SK-N-SH treated with all-trans-retinoic acid at 6 μM for 48 hours (cell line): Measurements from ENCODE around the gene ARGLU1.

Experiments used
- RARB ChIP-seq: fragments of 250-450 bp; sonication (Bioruptor Pico); IDR thresholded peaks from 2 replicates; pipeline ENCODE4 v1.8.0; 2021; ENCODE audit warnings: mild to moderate bottlenecking, moderate library complexity
- TSHZ2 ChIP-seq: fragments of 250-450 bp; sonication (Bioruptor Pico); IDR thresholded peaks from 2 replicates; pipeline ENCODE4 v1.5.0; 2020; ENCODE audit warnings: mild to moderate bottlenecking, moderate library complexity
- ZNF565 ChIP-seq: fragments of 450-650 bp; formaldehyde crosslinking; conservative IDR thresholded peaks from 2 replicates; pipeline ENCODE4 v1.5.0; 2020; ENCODE audit warnings: low read depth, mild to moderate bottlenecking, moderate library complexity
- TF ChIP-seq, protein P1 (sequence below): fragments of 250-450 bp; sonication (Bioruptor Pico); IDR thresholded peaks from 2 replicates; pipeline ENCODE4 v1.8.0; 2020; ENCODE audit warnings: mild to moderate bottlenecking, moderate library complexity, borderline replicate concordance
- TF ChIP-seq, protein P2 (sequence below): fragments of 250-450 bp; sonication (Bioruptor Pico); IDR thresholded peaks from 2 replicates; pipeline ENCODE4 v1.8.0; 2021; ENCODE audit warnings: low read depth, mild to moderate bottlenecking, moderate library complexity, borderline replicate concordance
- TF ChIP-seq, protein P3 (sequence below): fragments of 250-450 bp; sonication (Bioruptor Pico); IDR thresholded peaks from 2 replicates; pipeline ENCODE4 v1.5.1; 2020; ENCODE audit warnings: low read depth, mild to moderate bottlenecking, moderate library complexity

DNA sequence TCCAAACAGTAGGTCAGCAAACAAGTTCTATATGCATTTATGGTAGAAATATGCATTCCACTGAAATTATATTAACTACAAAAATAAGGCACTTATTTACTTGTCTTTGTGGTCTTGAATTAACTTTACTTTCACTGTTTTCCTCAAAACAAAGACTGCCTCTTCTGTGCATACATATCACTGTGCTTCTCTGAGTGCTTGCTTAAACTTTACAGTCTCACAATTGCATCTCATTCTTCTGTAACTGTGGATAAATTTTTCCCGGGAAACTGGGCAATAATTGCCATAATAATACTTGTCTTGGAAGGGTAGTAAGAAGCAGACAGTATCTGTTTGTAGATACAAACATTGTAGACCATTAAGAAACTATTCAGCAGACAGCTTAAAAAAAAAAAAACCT, 70.9 kb downstream of the ARGLU1 start:
- TF ChIP-seq RARB (CRISPR knock-in tag) (no peak), TSHZ2 (CRISPR knock-in tag) (no peak), ZNF565 (CRISPR knock-in tag) (no peak)
- TF ChIP-seq, protein P1, sequence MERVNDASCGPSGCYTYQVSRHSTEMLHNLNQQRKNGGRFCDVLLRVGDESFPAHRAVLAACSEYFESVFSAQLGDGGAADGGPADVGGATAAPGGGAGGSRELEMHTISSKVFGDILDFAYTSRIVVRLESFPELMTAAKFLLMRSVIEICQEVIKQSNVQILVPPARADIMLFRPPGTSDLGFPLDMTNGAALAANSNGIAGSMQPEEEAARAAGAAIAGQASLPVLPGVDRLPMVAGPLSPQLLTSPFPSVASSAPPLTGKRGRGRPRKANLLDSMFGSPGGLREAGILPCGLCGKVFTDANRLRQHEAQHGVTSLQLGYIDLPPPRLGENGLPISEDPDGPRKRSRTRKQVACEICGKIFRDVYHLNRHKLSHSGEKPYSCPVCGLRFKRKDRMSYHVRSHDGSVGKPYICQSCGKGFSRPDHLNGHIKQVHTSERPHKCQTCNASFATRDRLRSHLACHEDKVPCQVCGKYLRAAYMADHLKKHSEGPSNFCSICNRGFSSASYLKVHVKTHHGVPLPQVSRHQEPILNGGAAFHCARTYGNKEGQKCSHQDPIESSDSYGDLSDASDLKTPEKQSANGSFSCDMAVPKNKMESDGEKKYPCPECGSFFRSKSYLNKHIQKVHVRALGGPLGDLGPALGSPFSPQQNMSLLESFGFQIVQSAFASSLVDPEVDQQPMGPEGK: no peak
- TF ChIP-seq, protein P2, sequence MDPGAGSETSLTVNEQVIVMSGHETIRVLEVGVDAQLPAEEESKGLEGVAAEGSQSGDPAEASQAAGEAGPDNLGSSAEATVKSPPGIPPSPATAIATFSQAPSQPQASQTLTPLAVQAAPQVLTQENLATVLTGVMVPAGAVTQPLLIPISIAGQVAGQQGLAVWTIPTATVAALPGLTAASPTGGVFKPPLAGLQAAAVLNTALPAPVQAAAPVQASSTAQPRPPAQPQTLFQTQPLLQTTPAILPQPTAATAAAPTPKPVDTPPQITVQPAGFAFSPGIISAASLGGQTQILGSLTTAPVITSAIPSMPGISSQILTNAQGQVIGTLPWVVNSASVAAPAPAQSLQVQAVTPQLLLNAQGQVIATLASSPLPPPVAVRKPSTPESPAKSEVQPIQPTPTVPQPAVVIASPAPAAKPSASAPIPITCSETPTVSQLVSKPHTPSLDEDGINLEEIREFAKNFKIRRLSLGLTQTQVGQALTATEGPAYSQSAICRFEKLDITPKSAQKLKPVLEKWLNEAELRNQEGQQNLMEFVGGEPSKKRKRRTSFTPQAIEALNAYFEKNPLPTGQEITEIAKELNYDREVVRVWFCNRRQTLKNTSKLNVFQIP (CRISPR knock-in tag): no peak
- TF ChIP-seq, protein P3, sequence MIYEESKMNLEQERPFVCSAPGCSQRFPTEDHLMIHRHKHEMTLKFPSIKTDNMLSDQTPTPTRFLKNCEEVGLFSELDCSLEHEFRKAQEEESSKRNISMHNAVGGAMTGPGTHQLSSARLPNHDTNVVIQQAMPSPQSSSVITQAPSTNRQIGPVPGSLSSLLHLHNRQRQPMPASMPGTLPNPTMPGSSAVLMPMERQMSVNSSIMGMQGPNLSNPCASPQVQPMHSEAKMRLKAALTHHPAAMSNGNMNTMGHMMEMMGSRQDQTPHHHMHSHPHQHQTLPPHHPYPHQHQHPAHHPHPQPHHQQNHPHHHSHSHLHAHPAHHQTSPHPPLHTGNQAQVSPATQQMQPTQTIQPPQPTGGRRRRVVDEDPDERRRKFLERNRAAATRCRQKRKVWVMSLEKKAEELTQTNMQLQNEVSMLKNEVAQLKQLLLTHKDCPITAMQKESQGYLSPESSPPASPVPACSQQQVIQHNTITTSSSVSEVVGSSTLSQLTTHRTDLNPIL (CRISPR knock-in tag): no peak
